HG02623 (cell line): ENCODE results near the gene MAP7D2.

ENCODE experiments used
- ATAC-seq: cut with Tn5 transposase; IDR thresholded peaks from one replicate; pipeline ENCODE4 v1.9.1; 2021; ENCODE audit warnings: moderate library complexity; ENCODE audit not compliant: unreplicated experiment

Gene MAP7D2

GRCh38 chrX:20116087-20116576 is 575 bp downstream of the MAP7D2 start:
- no peak for ATAC-seq

- ATAC-seq, result no peak
Observed at GRCh38 chrX:20112022-20112774, 4.5 kb downstream of the MAP7D2 start.

- no peak for ATAC-seq
Observed at GRCh38 chrX:20111271-20111670, 5.4 kb downstream of the MAP7D2 start.

- ATAC-seq, result no peak
Observed at GRCh38 chrX:20101934-20102581, 14.6 kb downstream of the MAP7D2 start.

- ATAC-seq, result no peak
Observed at GRCh38 chrX:20091499-20091898, 25.2 kb downstream of the MAP7D2 start.

- no peak for ATAC-seq
Observed at GRCh38 chrX:20089845-20090244, 26.9 kb downstream of the MAP7D2 start.

GRCh38 chrX:20080277-20080676 is 36.4 kb downstream of the MAP7D2 start:
- no peak for ATAC-seq

- no peak for ATAC-seq
Observed at GRCh38 chrX:20071511-20072079, 45.1 kb downstream of the MAP7D2 start.

GRCh38 chrX:20067709-20068561 is 48.8 kb downstream of the MAP7D2 start:
- no peak for ATAC-seq

- no peak for ATAC-seq
Observed at GRCh38 chrX:20066968-20067708, 49.6 kb downstream of the MAP7D2 start.

- ATAC-seq, result no peak
Observed at GRCh38 chrX:20063716-20064351, 52.9 kb downstream of the MAP7D2 start.

- ATAC-seq, result no peak
Observed at GRCh38 chrX:20063153-20063552, 53.6 kb downstream of the MAP7D2 start.

- no peak for ATAC-seq
Observed at GRCh38 chrX:20061855-20062254, 54.9 kb downstream of the MAP7D2 start.

- peak; percentile 79 for ATAC-seq
Observed at GRCh38 chrX:20060961-20061748, 55.6 kb downstream of the MAP7D2 start.

- ATAC-seq, result no peak
Observed at GRCh38 chrX:20059467-20060128, 57.1 kb downstream of the MAP7D2 start.

GRCh38 chrX:20057479-20057878 is 59.2 kb downstream of the MAP7D2 start:
- ATAC-seq, result no peak

- ATAC-seq, result no peak
Observed at GRCh38 chrX:20056704-20057103, 60.0 kb downstream of the MAP7D2 start.

GRCh38 chrX:20053537-20053936 is 63.2 kb downstream of the MAP7D2 start:
- no peak for ATAC-seq

- ATAC-seq, result no peak
Observed at GRCh38 chrX:20046864-20047263, 69.8 kb downstream of the MAP7D2 start.
